T-helper 1 cell treated with Interleukin-12 subunit alpha and Interleukin-12 subunit beta and Interleukin-4 antibody, amounts not matched to agents 30 ng/mL and 1 ng/mL, for 36 hours (primary cell): Measurements from ENCODE around the gene DENR. TPM values are rescaled to one million over a fixed set of nuclear protein-coding genes. Genes with fewer than 3 reads are reported as not detected.

ENCODE experiments used
- intact Hi-C: fragments of 100-400 bp; cut with micrococcal nuclease; formaldehyde crosslinking; loops from one replicate; pipeline ENCODE4 v1.15.1; 2024
- total RNA-seq: library from RNA; stranded (reverse); gene quantifications from 2 replicates; pipeline ENCODE4 v1.2.3, GENCODE V29; 2022

DENR gene
- total RNA-seq, 1 donor from 2014 or later, result 69.6 TPM

GRCh38 chr12:122813310-122813713 is 60.7 kb downstream of the DENR start:
- intact Hi-C loops, result no loop called here

GRCh38 chr12:122819209-122819785 is 66.7 kb downstream of the DENR start:
- intact Hi-C loops, result no loop called here

GRCh38 chr12:122820138-122820537 is 67.5 kb downstream of the DENR start:
- intact Hi-C loops, result no loop called here

Other genes starting within 250 kb of the DENR start
- gene RSRC2, start 225.9 kb upstream of the DENR start, total RNA-seq, result 95.8 and 98.4 TPM in 2 replicates
- 99.7 and 101 TPM in 2 replicates for gene KNTC1, start 225.6 kb upstream of the DENR start, total RNA-seq
- gene HCAR2, start 49.5 kb upstream of the DENR start, total RNA-seq, result 0.27 and 0.29 TPM in 2 replicates
- gene HCAR3, start 36.0 kb upstream of the DENR start, total RNA-seq, result 0.15 and 0.27 TPM in 2 replicates
- gene HCAR1, start 22.0 kb upstream of the DENR start, total RNA-seq, result 2.0 and 2.4 TPM in 2 replicates
- 0.32 and 0.46 TPM in 2 replicates for gene CCDC62, start 21.7 kb downstream of the DENR start, total RNA-seq
- gene HIP1R, start 82.6 kb downstream of the DENR start, total RNA-seq, result 24.5 and 24.9 TPM in 2 replicates
- gene VPS37B, start 143.3 kb downstream of the DENR start, total RNA-seq, result 31.7 and 32.4 TPM in 2 replicates
- gene ABCB9, start 213.6 kb downstream of the DENR start, total RNA-seq, result 4.9 and 7.1 TPM in 2 replicates
- 22.3 and 24.3 TPM in 2 replicates for gene OGFOD2, start 222.4 kb downstream of the DENR start, total RNA-seq
- 150 and 160 TPM in 2 replicates for gene ARL6IP4, start 227.9 kb downstream of the DENR start, total RNA-seq